Activated naive CD8-positive, alpha-beta T cell treated with anti-CD3 and anti-CD28 coated beads, Interleukin-2, amount 50 U/mL, for 16 hours (primary cell): Measurements from ENCODE around the gene CD48.

Source experiments
- DNase-seq: peaks from one replicate; pipeline ENCODE4 v3.0.0-alpha.2; 2020; ENCODE audit warnings: low read depth, low spot score

CD48 gene

DNA sequence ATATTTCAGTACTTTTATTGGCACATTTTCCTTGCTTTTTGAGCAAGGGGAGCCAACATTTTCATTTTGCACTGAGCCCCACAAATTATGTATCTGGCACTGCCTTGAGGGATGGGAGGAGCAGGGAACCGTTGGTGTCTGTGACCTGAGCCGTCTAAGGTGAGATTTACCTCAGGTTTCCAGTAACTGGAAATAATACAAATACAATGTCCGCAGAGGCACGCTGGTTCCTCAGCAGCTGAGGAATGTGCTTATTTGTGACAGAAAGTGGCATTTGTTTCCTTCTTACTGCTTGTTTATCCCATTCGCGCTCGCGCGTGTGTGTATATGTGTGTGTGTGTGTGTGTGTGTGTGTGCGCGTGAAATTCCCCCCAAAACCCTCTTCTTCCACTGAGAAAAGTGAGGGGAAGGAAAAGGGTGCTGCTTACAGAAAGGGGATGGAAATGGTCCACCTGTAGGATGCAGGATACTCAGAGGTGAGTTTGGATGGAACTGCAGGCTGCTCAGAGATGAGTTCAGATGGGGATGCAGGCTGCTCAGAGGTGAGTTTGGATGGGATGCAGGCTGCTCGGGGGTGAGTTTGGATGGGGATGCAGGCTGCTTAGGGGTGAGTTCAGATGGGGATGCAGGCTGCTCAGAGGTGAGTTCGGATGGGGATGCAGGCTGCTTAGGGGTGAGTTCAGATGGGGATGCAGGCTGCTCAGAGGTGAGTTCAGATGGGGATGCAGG is 34.6 kb downstream of the CD48 start:
- no peak for DNase-seq

DNA sequence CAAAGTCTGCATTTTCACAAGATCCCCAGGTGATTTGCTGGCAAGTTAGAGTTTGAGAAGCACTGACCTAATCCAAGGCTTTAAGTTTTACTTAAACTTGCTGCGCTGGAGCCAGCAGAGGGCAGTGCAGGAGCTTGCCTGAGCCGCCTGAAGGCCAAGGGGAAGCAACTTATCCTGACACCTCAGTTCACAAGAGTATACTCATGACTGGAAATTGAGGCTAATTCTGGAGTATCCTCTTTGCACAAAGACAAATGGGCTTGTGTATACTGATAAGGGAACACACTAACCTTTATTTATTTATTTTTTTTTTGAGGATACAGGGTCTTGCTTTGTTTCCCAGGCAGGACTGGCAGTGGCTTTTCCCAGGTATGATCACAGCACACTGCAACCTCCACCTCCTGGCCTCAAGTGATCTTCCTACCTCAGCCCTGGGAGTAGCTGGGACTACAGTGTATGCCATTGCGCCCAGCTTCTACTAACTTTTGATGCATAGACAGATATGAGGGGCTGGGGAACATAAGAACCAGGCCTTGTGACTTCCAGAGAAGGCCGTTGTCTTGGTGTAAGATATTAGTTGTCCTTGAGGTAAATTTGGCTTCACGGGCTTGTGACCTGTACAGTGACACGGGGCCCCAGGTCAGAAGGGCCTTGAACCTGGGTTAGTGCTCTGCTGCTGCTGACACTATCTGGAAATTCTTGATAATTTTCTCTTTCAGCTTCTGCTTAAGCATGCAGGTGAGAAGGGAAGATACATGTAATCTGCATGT is 35.8 kb downstream of the CD48 start:
- peak; percentile 41 for DNase-seq

DNA sequence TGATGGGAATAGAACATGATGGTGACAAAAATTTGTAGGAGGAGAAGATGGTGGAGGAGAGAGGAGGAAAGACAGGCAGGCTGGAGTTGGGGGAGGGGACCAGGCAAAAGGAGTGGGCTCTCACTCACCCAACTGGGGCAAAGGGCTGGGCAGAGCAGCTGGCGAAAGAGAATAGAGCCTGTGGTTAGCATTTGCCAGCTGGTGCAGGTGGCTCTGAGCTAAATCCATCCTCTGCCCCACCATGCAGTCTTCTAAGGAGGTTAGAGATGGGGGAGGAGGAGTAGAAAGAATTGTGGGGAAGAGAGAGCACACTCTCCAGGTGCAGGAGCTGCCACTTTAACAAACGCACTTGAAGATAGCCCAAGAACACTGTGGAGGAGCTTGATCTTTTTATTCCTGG is 37.2 kb downstream of the CD48 start:
- no peak for DNase-seq

DNA sequence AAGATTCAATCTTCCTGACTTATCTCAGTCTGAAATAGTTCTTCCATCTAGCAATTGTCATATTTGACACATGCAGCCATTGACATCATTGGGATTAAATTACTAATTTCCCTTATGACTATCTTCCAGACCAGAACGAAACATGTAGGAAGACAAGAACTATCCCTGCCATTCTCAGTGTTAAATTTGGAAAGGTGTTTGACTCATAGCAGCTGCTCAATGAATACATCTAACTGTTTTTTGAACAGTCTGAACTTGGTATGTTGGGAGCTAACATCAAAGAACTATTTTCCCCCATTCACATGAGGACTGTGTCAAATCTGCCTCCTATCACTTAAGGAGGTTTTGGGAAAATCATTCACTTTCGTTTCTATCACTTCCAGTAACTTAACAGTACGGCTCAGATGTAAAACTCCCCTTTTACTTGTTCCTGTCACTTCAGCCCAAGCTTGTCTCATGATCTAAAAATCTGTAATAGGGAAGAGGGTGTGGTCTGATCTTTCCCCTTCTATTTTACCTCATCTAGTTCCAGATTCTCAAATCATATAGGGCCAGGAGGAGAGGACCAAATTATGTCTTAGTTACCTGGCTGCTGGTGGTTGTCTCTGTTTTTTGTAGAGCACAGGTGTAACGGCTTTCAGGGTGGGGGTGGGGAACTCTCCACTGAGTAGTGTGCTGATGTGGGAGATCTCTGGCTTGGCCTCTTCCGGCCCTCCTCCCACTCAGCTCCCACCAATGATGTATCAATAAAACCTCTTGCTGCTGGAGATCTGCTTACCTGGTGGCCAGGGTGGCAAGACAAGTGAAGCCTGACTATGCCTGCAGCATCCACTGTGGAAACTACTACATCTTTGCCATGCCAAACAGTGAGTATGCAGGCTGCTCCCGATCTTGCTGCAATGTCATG is 38.6 kb downstream of the CD48 start:
- no peak for DNase-seq

DNA sequence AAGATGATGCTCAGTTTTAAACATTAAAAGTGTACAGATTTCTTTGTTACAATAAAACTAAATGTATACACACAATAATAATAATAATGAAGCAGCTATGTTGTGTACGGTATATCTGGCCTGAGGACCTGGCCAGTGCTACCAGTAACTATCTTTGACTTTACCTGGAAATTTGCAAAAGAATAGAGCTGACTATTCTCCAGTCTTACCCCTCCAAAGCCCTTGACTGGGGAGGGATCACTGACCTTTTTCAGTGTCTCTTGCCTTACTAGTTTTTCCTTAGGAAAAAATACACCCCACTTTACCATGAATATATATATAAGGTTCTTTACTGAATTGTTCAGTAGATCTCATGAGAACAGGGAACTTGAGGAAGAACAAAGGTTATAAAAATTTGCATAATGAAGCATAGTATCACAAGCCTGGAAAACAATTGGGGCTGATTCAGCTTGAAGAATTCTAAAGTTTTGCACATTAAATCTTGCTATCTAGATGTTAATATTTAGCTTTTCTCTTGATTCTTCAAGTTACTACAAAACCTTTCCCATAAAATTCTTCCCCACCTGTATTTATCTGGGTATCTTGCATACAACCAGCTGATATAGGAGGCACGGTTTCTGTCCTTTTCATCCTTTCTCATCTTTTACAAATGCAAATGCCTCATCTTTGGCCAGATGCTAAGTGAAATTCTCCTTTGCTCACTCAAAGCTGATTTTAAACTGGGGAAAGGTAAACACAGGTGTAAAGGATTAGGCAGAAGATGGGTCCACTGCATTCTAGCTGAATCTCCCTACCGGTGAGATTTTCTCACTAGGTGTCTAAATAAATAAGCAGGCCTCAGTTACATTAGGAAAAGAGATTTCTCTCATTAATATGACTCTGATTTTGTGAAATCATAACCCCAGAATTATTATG is 39.8 kb downstream of the CD48 start:
- DNase-seq, result no peak

DNA sequence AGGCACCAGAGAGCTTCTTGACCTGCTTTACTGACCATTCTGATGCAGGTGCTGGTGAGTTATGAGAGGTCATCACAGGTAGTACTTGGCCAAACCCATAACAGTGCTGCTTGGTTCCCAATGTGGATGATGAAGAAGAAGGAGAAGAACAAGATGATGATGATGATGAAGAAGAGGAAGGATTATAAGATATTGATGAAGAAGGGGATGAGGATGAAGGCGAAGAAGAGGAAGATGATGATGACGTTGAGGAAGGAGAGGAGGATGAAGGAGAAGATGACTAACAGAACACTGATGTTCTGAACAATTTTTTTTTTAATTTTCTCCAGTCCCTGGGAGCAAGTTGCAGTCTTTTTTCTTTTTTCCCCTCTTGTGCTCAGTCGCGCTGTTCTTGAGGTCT is 40.9 kb downstream of the CD48 start:
- no peak for DNase-seq

DNA sequence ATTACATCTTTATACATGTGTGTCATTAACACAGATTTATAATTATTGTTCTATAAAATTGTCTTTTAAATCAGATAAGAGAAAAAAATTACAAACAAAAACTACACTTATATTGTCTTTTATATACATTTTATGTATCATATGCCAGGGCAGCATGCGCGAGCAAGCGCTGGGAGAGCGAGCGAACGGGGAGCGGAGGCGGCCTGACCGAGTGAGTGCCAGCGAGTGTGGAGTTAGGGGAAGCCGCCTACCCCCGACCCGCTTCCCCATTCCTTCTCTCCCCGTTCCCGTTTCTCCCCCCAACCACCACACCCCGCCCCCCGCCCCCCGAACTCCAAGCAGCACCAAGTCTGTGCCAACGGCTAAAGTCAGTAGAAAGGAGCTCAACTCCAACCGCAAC is 41.8 kb downstream of the CD48 start:
- DNase-seq, result no peak

DNA sequence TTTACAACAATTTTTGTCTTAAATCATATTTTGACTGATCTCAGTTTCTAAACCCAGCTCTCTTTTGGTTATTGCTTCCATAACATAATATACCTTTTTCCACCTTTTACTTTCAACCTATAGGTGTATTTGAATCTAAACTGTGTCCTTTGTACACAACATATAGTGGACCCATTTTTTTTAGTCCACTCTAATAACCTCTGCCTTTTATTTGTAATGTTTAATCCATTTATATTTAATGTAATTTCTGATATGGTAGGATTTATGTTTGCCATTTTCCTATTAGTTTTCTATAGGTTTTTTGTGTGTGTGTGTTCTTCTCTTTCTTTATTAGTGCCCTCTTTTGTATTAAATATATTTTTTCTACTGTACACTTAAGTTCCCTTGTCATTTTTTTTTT is 42.3 kb downstream of the CD48 start:
- DNase-seq, result no peak

DNA sequence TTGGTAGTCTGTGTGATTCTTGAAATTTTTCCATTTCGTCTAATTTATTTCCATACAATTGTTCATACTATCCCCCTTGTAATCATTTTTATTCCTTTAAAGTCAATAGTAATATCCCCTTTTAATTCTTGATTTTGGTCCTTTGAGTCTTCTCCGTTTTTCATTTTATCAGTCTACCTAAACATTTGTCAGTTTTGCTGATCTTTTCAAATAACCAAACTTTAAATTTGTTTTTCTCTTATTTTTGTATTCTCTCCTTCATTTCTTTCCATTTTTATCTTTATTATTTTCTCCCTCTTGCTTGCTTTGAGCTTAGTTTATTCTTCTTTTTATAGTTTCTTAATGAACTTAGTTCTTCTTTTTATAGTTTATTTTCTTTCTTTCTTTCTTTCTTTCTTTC is 43.7 kb downstream of the CD48 start:
- DNase-seq, result no peak

DNA sequence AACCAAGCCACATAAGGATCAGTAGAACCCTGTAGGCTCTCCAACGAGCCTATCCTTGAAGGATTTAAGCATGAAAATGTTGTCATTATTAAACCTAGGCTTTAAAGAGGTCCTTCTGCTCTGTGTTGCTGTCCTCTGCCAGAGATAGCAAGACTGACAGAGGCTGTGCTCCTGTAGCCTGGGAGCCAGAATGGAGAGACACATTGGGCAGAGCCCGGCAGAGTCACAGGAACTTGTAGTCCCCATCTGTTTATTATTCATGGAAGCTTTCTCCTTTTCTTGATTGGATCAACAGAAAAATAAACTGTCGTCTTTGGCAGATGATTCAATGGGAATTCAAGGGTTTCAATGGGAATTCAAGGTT is 45.6 kb downstream of the CD48 start:
- DNase-seq, result no peak

DNA sequence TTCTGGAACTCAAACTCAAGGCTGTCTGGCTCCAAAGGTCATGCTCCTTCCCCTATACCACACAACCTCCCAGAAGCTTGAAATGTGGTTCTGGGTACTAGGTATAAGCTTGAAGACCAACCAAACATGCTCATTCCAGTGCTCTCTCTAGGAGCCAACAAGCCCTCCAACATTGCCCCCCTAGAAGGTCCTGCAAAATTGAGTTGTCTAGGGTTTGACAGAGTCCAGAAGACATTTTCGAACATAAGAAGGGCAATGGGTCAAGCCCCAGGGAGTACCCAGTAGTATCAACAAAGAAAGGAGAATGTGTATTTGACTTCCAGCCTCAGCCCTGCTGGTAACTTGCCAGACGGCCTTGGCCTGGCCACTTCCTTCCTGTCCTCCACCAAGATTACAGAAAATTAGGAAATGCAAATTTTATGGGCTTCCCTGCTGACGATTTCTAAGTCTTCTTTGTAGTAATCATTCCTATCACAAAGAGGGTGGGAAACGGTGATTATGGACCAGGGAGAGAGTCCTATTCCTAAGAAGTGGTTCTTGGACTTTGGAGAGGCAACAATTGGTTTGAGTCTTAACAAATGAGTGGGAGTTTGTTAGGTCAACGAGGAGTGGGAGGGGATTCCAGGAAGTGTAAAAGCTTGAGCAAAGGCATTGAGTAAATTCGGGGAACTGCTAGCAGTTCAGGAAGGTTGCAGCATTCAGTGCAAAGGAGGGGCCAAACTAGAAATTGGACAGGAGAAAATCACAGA is 46.1 kb downstream of the CD48 start:
- no peak for DNase-seq

DNA sequence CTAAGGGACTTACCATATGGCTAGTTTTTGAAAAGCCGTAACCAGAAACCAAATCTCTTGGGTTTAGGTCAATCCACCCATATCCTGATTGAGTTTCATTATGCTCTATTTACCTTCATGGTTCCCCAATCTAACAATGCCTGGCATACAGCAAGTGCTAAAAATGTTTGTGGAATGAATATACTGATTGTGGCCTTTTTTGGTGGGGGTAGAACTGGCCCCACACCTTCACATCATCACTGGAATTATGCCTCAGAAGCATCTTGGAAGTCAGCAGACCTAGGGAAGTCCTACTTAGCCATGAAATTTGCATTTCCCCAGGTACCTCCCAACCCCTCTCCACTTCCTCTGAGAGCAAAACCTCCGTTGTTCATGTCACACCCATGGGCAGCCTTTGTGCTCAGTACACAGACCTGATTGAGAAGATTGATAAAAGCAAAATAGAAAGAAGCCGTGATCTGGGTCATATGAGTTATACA is 47.0 kb downstream of the CD48 start:
- DNase-seq, result no peak

DNA sequence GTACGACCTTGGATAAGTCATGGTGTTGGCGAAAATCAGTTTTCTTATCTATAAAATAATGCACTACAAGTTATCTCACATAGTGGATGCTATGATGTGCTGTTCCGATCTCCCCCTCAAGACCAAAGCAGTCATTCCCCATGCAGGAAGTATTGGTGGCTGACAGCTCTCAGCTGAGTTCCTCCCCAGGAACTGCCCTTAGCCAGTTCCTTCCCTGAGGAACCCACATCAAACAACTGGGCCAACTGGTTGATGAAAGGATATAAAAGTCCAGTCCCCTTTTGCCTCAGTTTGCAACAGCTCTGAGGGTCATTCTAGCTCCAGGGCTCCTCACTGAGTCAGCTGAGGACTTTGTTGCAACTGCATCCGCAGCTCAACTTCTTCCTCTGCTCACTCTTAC is 48.7 kb downstream of the CD48 start:
- no peak for DNase-seq

DNA sequence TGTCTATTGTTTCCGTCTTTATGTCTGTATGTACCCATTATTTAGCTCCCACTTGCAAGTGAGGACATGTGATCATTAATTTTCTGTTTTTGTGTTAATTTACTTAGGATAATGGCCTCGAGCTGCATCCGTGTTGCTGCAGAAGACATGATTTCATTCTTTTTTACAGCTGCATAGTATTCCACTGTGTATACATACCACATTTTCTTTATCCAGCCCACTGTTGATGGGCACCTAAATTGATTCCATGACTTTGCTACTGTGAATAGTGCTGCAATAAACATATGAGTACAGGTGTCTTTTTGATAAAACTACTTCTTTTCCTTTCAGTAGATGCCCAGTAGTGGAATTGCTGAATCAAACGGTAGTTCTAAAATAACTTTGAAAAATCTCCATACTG is 52.1 kb downstream of the CD48 start:
- DNase-seq, result no peak

DNA sequence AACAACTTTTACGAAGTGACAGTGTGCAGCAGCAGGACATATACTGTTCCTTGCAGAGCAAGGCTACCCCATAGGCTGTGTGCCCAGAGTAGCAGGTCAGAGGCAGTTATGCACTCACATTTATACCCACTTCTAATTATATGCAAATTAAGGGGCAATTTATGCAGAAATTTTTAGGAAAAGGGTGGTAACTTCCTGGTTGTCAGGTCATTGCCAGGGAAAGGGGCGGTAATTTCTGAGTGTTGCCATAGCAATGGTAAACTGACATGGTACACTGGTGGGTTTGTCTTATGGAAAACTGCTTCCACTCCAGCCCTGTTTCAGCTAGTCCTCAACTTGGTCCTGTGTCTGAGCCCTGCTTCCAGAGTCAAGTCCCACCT is 52.8 kb downstream of the CD48 start:
- no peak for DNase-seq

DNA sequence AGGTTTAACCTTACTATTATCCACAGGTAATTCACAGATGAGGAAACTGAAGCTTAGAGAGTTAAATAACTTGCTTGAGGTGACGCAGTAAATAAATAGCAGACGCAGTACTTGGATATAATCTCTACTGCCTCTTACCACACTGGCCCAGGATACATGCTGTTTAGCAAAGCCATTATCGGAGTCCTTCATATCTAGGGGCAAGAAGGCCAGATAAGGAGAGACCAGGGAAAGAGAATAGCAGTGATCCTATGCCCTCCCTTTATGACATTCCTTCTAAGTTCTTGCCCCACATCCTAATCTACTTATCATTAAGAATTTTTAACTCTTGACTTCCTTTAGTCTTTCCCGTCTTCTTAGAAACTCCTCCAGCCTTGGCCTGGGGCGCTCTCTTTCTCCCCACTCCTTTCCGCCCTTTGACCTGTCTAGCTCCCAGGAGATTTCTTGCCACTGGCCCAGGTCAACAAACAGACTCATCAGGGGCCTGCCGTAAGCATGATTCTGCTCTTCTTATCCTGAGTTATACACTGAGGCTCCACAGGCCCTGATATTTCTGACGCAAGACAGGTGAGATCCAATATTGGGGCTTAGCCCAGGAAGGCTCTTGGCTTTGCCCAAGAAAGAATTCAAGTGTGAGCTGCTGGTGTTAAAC is 53.3 kb downstream of the CD48 start:
- DNase-seq, result no peak

DNA sequence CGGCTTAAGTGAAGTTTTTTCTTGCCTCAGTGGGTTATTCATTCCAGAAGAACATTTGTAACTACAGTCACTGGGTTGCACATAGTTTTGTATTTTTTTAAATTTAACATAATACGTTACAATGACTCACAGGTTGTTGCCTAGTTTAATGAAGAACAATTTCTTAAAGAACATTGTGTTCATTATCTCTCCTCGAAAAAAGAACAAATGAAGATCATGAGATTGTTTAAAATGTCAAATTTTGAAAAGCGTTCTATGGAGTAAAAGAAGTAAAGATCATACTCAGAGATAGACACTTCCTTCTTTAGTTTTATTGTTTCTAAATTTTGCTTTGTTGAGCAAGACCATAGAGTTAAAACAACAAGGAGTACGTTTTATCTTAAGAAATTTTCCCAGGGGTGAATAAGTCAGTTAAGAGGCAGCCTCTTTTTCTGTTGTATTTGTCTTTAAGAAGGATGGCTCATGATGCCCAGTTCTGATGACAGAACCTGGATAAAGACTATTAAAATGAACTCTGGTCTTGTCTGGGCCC is 54.3 kb downstream of the CD48 start:
- no peak for DNase-seq

DNA sequence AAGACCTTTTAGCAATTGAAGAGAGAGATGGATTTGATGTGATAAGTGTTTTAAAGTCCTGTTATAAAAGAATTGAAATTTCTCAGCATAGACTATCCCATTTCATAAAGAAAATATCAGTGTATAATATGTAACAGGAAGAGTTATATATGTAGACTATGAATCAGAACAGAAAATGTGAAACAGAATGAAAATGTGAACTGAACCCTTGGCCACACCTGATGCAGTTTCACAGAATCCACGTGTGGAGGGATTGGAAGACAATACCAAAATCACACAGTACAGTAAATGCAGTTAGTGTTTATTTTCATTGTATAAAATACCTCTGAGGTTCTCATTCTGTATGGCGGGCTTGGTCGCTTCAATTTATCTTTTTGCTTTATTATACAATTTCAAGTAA is 54.9 kb downstream of the CD48 start:
- DNase-seq, result no peak

DNA sequence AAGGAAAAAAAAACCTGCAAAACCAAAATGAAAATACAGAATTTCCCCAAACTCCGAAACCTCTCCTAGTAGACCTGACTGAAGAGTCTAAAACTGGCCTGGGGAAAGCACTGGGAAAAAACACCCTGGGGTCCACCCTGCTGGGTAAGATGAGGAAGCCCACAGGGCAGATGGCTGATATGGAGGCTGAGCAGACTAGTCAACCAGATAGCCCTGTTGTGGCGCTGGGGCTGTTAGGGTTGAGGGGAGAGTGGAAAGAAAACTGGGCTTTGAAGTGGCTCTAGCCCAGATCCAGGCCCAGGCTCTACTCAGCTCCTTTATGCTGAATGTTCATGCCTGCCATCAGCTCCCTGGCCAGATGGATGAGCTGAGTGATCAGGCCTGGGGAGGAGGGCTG is 58.0 kb downstream of the CD48 start:
- no peak for DNase-seq
